Activated effector memory CD4-positive, alpha-beta T cell treated with Interleukin-2 at 50 U/mL for 16 hours (primary cell): ENCODE data around the gene DLAT.
"Not testable (repeated sequence)": the region's sequence is repeated elsewhere in the genome, so short reads cannot be mapped to it uniquely, and the experiment has no call there.

Source experiments
- DNase-seq: peaks from one replicate; pipeline ENCODE4 v3.0.0-alpha.2; 2020

DLAT gene

GRCh38 chr11:112005422-112006094 is 19.6 kb upstream of the DLAT start:
- DNase-seq = no peak

- DNase-seq = not testable (repeated sequence)
Measured at GRCh38 chr11:112006095-112006441, 19.1 kb upstream of the DLAT start.

- DNase-seq = not testable (repeated sequence)
Measured at GRCh38 chr11:112011451-112011850, 13.8 kb upstream of the DLAT start.

- no peak for DNase-seq
Measured at GRCh38 chr11:112012874-112013273, 12.3 kb upstream of the DLAT start.

DNA sequence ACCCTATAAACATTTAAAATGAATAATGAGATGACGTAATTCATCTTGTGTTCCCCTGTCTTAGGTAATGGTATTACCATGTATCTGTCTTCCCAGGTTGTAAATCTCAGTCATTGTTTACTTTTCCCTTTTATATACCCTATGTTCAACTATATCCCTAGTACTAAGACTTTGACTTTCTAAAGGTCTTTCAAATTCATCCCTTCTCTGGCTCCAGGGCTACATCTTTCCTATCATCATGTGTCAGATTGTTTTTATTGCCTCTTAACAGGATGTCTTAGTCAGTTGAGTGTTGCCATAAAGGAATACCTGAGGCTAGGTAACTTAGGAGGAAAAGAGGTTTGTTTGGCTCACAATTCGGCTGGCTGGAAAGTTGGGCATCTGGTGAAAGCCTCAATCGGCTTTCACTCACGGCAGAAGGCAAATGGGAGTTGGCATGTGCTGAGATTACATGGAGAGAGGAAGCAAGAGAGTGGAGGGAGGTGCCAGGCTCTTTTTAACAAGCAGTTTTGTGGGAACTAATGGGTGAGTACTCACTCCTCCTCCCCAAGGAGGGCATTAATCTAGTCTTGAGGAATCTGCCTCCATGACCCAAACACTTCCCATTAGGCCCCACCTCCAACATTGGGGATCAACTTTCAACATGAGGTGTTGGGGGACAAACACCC is 11.6 kb upstream of the DLAT start:
- no peak for DNase-seq

DNA sequence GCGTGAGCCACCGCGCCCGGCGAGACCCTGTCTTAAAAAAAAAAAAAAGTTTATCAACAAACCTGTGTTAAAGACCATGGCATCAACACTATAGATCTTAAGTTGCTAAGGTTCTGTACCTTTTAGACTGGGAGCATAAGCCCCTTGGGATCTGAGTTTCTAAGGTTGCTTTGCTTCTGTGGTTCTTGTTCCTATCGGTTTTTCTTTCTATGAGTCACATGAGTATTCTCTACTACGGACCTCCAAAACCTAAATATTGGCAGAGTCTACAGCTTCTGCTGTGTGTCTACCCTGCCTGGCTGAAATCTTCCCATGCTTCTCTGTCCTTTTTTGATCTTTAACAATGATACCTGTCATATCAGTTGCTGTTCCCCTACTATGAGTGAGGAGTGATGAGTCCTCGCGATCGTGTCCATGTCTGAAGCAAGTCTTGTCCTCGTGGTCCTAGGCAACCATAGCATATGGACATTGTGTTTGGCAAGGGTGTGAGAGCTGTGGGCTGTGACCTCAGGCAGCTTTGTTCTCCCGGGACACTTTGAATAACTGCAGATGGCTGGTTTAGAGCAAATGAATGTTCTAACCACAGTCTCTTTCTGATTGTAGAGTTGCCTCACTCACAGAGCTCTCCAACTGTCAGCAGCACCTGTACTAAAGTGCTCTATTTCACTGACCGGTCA is 9.0 kb upstream of the DLAT start:
- no peak for DNase-seq

DNA sequence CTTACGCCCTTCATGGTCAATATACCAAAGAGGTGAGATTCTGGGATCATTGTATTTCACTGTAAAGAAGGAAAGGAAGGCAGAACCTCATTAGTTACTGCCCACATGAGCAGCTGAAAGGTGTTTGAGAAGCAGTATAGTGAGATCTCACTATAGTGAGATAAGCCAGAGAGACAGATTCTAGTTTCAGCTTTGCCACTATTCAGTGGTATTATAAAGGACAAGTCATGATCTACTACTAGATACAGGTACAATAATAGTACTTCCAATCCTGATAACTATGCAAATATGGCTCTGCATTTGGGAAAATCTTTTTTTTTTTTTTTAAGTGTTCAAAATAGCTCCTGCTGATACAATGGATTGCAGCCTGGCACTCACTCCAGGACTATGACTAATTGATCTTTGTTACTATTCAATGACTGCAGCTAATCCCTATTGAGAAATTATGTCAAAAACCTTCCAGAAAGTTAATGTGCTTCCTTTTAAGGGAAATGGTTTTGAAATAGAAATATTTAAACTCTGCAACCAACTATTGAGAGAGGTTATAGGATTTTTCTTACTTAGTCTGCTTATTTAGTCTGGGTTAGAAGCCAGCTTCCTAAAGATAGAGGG is 8.3 kb upstream of the DLAT start:
- no peak for DNase-seq

GRCh38 chr11:112017538-112017937 is 7.7 kb upstream of the DLAT start:
- DNase-seq = no peak

DNA sequence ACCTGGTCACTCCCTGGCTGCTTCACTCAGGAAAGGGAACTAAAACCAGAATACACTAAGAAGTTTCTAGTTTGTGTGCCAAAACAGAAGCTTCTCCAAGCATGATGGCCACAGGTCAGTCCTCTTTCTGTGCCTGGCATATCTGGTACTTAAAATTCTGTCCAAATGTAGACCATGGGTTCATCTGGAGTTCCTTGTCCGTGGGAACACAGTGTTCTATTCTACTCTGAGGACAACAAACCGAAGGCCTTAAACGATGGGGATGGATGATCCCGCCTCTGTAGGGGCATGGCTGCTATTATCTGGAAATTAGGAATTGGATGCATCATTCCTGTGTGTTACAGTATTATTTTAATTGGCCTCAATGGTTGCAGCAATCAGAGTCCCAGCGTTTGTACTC is 6.1 kb upstream of the DLAT start:
- DNase-seq = no peak

- DNase-seq = no peak
Measured at GRCh38 chr11:112023104-112023503, 2.1 kb upstream of the DLAT start.

DNA sequence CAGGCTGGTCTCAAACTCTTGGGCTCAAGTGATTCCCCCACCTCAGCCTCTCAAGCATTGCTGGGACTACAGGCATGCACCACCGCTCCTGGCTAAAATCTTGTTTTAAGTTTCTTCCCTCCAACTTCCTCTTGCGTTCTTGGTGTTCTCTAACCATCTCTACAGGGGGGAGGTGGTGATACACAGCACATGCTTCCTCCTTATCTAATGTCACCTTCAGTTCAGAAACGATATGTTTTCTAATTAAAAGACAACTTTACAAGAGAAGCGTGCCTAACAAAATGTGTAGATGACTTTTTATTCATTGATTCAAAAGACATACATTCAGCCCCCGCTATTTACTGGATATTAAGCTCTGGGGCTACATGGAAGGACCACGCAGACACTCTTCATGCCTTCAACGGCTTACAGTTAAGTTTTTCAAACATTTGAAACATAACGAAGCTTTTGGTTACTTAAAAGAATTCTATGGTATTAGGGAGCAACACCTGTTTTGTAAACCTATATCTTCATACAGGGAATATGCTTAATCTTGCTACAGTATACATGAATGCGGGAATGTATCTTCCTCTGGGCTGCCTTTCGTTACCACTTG is 933 bp upstream of the DLAT start:
- DNase-seq = no peak

GRCh38 chr11:112025707-112026106 is 499 bp downstream of the DLAT start:
- DNase-seq = no peak

- not testable (repeated sequence) for DNase-seq
Measured at GRCh38 chr11:112026784-112027410, 1.7 kb downstream of the DLAT start.

DNA sequence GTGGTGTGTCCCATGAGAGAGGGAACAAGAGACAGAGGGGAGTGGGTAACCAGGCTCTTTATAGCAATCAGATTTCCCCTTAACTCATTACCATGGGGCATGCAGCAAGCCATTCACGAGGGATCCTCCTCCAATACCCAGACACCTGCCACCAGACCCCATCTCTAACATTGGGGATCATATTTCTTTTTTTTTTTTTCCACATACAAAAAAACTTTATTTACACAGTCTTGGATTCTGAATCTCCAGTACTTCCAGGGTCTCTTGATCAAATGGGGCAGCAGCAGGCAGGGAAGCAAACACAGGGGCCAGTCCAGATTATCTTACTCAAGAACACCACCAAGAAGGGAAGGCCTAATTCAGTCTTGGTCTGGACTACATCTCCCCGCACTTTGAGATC is 4.3 kb downstream of the DLAT start:
- DNase-seq = no peak

DNA sequence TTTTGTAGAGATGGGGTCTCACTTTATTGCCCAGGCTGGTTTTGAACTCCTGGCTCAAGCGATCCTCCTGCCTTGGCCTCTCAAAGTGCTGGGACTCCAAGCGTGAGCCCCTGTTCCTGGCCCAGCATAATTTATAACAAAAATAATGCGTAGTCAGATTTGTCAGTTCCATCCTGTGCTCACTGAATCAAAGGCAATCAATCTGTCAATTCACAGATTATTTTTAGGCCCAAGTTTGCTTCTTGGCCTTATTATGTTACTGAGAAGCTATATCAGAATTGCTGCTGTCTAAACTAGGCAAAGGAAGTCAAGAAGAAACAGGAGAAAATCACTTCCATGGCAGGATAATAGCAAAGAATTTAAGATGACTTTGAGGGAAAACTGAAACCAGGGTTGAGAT is 8.7 kb downstream of the DLAT start:
- DNase-seq = no peak

- DNase-seq = no peak
Measured at GRCh38 chr11:112037527-112037926, 12.3 kb downstream of the DLAT start.

DNA sequence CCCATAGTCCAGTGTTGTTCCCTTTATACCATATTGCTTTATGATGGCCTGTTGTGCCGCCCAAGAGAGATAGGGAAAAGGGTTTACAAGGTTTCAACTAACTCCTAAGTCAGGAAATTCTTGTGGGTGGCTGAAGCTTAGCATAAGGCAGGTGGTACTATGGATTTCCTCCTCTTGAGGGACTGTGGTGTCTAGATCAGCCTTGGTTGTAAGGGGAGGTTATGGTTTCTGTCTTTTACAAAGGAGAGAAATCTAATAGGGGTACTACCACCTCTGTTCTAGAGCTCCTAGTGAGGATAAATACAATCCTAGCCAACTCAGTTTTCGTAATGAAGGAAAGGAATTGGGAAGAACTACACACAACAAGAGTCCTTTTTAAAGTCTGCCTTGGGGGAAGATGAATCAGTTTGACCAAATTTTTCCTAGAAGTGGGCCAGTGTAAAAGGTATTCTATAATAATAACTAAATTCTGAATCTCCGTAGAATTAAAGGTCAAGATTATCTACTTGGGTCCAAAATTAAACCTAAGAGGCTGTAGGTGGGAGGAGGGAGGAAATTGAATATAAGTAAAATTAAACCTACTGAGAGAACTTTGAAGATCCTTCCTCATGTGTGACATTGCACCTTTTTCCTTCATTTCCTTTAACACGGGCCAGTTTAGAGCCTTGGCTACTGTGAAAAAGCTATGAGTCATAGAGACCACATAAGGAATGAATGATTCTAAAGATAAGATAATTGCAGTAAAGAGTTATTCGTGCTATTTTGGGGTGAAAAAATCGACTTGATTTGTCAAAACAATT is 17.2 kb downstream of the DLAT start:
- DNase-seq = no peak

GRCh38 chr11:112042961-112043304 is 17.7 kb downstream of the DLAT start:
- DNase-seq = no peak

DNA sequence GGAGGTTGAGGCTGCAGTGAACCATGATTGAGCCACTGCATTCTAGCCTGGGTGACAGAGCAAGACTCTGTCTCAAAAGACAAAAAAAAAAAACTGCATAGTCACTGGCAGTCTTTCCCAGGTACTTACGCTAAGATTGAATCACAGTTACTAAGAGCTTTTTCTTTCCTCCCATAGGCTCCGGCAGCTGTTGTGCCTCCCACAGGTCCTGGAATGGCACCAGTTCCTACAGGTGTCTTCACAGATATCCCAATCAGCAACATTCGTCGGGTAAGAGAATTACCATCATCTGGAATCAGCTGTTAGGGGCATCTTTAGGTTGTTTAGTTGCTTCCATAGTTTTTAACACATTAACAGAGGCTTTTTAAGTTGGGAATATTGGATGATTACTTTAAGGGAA is 19.8 kb downstream of the DLAT start:
- no peak for DNase-seq

GRCh38 chr11:112046647-112047046 is 21.4 kb downstream of the DLAT start:
- DNase-seq = not testable (repeated sequence)

- not testable (repeated sequence) for DNase-seq
Measured at GRCh38 chr11:112048256-112048655, 23.0 kb downstream of the DLAT start.

DNA sequence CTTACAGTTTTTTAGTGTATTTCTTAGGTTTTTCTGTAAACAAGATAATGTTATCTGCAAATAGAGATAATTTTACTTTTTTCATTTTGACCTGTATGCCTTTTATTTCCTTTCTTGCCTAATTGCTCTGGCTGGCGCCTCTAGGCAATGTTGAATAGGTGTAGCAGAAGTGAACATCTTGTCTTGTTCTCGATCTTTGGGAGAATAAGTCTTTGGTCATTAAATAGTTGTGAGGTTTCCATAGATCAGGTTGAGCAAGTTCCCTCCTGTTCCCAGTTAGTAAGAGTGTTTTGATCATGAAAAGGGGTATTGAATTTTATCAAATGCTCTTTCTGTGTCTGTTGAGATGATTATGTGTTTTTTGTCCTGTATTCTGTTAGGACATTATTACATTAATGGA is 24.6 kb downstream of the DLAT start:
- no peak for DNase-seq
